ENCODE results near the gene B3GALT4.

B3GALT4 gene

GRCh38 chr6:33313709-33314514 lies 37.0 kb downstream of the B3GALT4 start, which contains the start of gene TAPBP:
Gene TAPBP, minus strand, starts transcription at chr6:33314078. Its CDS starts 37 bp downstream, at chr6:33314041.
- in situ Hi-C loops (cut with HindIII; ENCODE audit: low sequenced_read_pairs), result no loop called here

GRCh38 chr6:33314515-33314942 lies 37.6 kb downstream of the B3GALT4 start:
- in situ Hi-C loops (cut with HindIII; ENCODE audit: low sequenced_read_pairs), result no loop called here

DNA sequence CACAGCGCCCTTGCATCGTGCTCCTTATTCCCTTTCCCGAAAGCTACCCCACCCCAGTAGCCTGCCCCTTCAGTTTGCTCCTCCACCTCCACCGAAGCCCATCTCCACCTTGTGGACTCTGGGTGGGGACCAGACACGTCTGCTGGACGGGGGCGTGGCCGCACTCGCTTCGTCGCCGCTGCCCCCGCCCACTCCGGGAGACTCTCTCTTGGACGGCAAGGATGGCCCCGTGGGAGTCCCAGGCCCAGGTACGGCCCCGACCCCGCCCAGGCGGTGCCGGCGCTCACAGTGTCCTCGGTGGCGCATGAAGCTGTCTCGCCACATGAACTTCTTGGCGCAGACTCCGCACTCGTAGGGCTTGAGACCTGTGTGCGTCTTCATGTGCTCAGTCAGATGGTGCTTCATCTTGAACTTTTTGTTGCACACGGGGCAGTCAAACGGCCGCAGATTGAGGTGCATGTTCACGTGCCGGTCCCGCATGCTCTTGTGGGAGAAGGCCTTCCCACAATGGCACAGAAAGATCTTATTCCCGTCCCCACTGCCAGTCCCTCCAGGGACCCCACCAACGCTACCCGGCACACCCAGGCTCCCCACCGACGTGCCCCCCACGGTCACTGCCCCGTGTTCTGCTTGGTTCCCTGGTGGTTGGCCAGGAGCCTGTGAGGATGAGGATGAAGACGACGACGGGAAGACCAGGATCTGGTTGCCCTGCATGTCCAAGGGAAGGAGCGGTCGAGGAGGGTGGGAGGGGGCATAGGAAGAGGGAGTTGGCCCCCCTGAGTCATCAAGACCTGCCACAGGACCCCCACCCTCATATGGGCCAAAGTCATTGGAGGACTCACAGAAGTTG lies 38.2 kb downstream of the B3GALT4 start:
- in situ Hi-C loops (cut with HindIII; ENCODE audit: low sequenced_read_pairs), result no loop called here

- in situ Hi-C loops (cut with HindIII; ENCODE audit: low sequenced_read_pairs), result no loop called here
These were observed 39.1 kb downstream of the B3GALT4 start for GRCh38 chr6:33315793-33316602.

- in situ Hi-C loops (cut with HindIII; ENCODE audit: low sequenced_read_pairs), result no loop called here
These were observed 39.9 kb downstream of the B3GALT4 start for GRCh38 chr6:33316603-33317418.

DNA sequence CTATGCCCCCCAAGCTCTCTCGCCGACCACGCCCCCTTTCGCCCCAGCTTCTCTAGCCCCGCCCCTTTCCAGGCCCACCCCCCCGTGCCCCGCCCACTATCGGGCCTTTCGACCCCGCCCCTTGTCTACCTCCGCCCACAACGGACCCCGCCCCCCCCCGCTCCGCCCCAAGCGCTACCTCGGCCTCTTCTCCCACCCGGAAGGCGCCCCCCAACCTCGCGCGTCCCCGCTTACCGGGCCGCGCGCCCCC lies 40.4 kb downstream of the B3GALT4 start:
- in situ Hi-C loops (cut with HindIII; ENCODE audit: low sequenced_read_pairs), result no loop called here

DNA sequence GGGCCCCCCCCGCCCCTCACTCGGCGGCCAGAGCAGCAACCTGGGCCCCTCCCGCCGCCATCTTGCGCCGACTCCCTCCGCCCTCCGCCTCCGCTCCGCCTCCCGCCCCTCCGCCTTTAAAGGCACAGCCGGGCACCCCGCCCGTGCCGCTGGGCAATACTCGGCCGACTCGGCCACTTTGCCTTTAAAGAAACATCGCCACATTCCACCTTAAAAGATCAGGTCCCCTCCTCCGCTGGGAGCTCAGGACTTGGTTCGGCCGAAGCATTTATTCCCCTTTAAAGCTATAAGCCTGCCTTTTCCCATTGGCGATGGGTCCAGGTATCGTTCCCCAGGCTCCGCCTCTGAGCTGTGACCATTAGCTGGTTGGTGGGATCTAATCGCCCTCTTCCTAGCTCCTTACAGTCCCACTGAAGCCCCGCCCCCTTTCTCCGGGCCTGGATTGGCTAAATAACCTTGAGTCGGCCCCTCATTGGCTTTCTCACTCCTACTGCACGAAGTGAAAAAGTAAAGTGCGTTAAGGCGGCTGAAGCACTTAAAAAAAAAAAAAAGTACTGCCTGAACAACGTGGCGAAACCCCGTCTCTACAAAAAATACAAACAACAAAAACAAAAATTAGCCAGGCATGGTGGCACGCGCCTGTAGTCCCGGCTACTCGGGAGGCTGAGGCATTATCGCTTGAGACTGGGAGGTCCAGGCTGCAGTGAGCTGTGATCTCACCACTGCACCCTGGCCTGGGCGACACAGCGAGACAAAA lies 40.9 kb downstream of the B3GALT4 start, which contains the start of gene ZBTB22:
Gene ZBTB22 (minus strand): TSS at position 76 of the 757 bp plus-strand sequence. CDS start 828 bp downstream, outside the sequence.
- in situ Hi-C loops (cut with HindIII; ENCODE audit: low sequenced_read_pairs), result no loop called here

- in situ Hi-C loops (cut with HindIII; ENCODE audit: low sequenced_read_pairs), result no loop called here
These were observed 41.6 kb downstream of the B3GALT4 start for GRCh38 chr6:33318426-33319073.

DNA sequence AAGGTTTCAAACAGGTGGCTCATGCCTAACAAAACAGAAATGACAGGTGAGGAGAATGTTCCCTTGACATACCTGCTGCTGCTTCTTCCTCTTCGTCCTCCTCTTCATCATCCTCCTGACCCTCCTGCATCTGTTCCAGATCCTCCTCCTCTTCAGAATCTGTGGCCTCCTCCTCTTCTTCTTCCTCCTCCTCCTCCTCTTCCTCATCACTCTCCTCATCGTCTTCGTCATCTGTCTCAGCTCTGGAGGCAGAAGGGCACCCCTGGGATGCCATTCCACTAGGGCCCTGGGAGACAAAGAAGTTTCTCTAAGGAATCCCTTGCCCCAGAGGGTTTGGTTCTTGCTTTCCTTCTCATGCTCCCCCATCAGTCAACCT lies 43.0 kb downstream of the B3GALT4 start:
- in situ Hi-C loops (cut with HindIII; ENCODE audit: low sequenced_read_pairs), result no loop called here

GRCh38 chr6:33320315-33321181 lies 43.6 kb downstream of the B3GALT4 start:
- in situ Hi-C loops (cut with HindIII; ENCODE audit: low sequenced_read_pairs), result no loop called here

- in situ Hi-C loops (cut with HindIII; ENCODE audit: low sequenced_read_pairs), result no loop called here
These were observed 44.3 kb downstream of the B3GALT4 start for GRCh38 chr6:33321227-33321626.

DNA sequence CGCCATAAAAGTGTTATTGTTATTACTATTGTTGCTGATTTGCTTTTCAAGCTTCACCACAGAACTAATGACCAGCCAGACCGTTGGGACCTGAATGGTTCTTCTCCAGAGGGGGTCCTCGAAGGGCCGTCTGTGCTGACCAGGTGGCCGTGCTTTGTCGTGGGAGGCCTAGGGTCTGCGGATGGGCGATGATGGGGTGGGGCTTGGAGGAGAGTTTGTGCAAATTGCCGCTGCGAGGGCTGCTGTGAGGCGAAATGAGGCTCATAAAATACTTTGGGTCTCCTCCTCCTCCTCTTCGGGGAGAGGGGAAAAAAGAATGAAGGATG lies 46.7 kb downstream of the B3GALT4 start:
- in situ Hi-C loops (cut with HindIII; ENCODE audit: low sequenced_read_pairs), result no loop called here

DNA sequence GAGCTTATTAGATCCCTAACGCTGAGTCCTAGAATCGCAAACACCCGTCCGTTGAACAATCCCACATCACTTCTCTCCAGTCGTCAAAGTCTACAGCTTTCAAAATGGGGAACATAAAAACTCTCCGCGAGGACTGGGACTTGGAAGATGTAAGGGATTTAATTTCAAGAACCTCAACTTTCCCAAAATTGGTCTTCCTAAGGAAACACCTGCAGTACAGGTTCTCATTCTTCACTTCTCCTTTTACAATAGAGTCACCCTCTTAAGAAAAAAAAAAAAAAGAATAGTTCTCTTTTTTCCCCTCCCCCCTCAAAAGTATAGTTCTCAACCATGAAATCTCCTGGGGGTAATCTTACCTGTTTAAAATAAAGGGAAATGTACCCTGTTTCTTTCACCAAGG lies 47.2 kb downstream of the B3GALT4 start:
- in situ Hi-C loops (cut with HindIII; ENCODE audit: low sequenced_read_pairs), result no loop called here
